ENCODE results near the gene ATG16L1. TPM values are rescaled to one million over a fixed set of nuclear protein-coding genes. Genes with fewer than 3 reads are reported as not detected.

The ATG16L1 gene
- total RNA-seq, 1 experiment from 2014 or later = 34.2 TPM

GRCh38 chr2:233226511-233227031 lies 24.9 kb upstream of the ATG16L1 start:
- DNase-seq (ENCODE audit: low read depth) = no peak

- DNase-seq (ENCODE audit: low read depth) = no peak
These were observed 24.0 kb upstream of the ATG16L1 start for GRCh38 chr2:233227346-233227978.

- DNase-seq (ENCODE audit: low read depth) = no peak
These were observed 23.1 kb upstream of the ATG16L1 start for GRCh38 chr2:233228376-233228775.

- DNase-seq (ENCODE audit: low read depth) = no peak
These were observed 17.7 kb upstream of the ATG16L1 start for GRCh38 chr2:233233618-233234230.

GRCh38 chr2:233234264-233234663 lies 17.2 kb upstream of the ATG16L1 start:
- DNase-seq (ENCODE audit: low read depth) = no peak

- DNase-seq (ENCODE audit: low read depth) = no peak
These were observed 16.5 kb upstream of the ATG16L1 start for GRCh38 chr2:233234996-233235395.

- DNase-seq (ENCODE audit: low read depth) = no peak
These were observed 15.5 kb upstream of the ATG16L1 start for GRCh38 chr2:233235977-233236376.

- DNase-seq (ENCODE audit: low read depth) = no peak
These were observed 14.5 kb upstream of the ATG16L1 start for GRCh38 chr2:233236820-233237589.

GRCh38 chr2:233240897-233241296 lies 10.6 kb upstream of the ATG16L1 start:
- no peak for DNase-seq (ENCODE audit: low read depth)

GRCh38 chr2:233241803-233242202 lies 9.7 kb upstream of the ATG16L1 start:
- no peak for DNase-seq (ENCODE audit: low read depth)

- peak; percentile 29 for DNase-seq (ENCODE audit: low read depth)
These were observed 9.1 kb upstream of the ATG16L1 start for GRCh38 chr2:233242231-233242927.

- DNase-seq (ENCODE audit: low read depth) = no peak
These were observed 8.1 kb upstream of the ATG16L1 start for GRCh38 chr2:233243348-233243747.

- DNase-seq (ENCODE audit: low read depth) = no peak
These were observed 6.7 kb upstream of the ATG16L1 start for GRCh38 chr2:233244818-233245217.

- no peak for DNase-seq (ENCODE audit: low read depth)
These were observed 6.1 kb upstream of the ATG16L1 start for GRCh38 chr2:233245406-233245805.

GRCh38 chr2:233247116-233247515 lies 4.4 kb upstream of the ATG16L1 start:
- no peak for DNase-seq (ENCODE audit: low read depth)

- DNase-seq (ENCODE audit: low read depth) = peak; percentile 18
These were observed 3.7 kb upstream of the ATG16L1 start for GRCh38 chr2:233247744-233248143.

- DNase-seq (ENCODE audit: low read depth) = no peak
These were observed 2.5 kb upstream of the ATG16L1 start for GRCh38 chr2:233248999-233249398.

- no peak for DNase-seq (ENCODE audit: low read depth)
These were observed 905 bp upstream of the ATG16L1 start for GRCh38 chr2:233250568-233250967.

GRCh38 chr2:233250985-233251305 lies 528 bp upstream of the ATG16L1 start:
- no peak for DNase-seq (ENCODE audit: low read depth)

GRCh38 chr2:233252227-233252626 lies 754 bp downstream of the ATG16L1 start:
- no peak for DNase-seq (ENCODE audit: low read depth)

- DNase-seq (ENCODE audit: low read depth) = no peak
These were observed 3.7 kb downstream of the ATG16L1 start for GRCh38 chr2:233255151-233255550.

GRCh38 chr2:233256048-233256447 lies 4.6 kb downstream of the ATG16L1 start:
- no peak for DNase-seq (ENCODE audit: low read depth)
